GM18499 (cell line): ENCODE data around the gene STYK1.
"Not testable (repeated sequence)": the region's sequence is repeated elsewhere in the genome, so short reads cannot be mapped to it uniquely, and the experiment has no call there.

Experiments used
- ATAC-seq: cut with Tn5 transposase; IDR thresholded peaks from one replicate; pipeline ENCODE4 v1.9.1; 2021; ENCODE audit warnings: moderate number of reproducible peaks; ENCODE audit not compliant: insufficient read depth, unreplicated experiment

Gene STYK1

DNA sequence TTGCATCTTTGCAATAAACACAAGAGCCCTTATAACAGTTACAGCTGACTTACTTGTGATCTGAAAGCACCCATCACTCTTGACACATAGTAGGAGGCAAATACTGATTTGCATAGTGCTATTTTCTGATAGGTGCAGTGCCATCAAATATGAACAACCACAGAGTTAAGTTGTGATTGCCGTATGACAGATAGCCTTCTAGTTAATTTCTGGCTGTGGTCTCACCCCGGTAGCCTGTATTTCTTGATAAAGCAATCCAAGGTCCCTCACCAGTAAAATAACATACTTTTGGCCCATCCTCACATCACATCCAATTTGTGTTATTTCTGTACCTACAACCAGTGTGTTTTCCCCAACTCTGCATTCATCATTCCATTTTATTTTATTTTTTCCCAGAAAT, 23.3 kb upstream of the STYK1 start:
- ATAC-seq, result no peak

DNA sequence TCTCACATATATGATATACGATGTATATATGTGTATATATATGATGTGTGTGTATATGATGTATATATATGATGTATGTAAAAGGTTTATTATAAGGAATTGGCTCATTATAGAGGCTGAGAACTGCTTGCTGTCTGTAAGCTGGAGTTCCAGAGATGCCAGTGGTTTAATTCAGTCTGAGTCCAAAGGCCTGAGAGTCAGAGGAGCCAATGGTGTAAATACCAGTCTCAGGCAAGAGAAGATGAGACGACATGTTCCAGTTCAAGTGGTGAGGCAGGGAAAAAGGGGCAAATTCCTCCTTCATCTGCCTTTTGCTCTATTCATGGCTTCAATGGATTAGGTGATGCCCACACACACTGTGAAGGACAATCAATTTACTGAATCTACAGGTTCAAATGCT, 17.1 kb upstream of the STYK1 start:
- no peak for ATAC-seq

DNA sequence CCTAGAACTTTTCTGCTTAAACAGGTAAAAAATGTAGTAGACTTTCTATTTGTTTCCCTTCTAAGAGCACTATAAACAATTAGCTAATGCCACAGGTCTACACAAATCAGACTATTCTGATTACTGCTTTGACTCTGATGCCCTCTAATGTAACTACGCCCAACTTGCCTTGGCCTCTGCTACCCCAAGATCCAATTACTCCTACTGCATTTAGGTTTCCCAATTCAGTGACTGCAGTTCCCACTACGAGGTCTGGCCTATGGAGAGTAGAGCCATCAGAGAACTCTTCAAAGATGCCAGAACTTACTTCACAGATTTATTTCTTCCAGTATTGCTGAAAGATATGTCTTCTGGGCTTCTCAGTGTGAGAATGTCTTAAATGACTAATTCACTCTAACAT, 15.3 kb upstream of the STYK1 start:
- no peak for ATAC-seq

DNA sequence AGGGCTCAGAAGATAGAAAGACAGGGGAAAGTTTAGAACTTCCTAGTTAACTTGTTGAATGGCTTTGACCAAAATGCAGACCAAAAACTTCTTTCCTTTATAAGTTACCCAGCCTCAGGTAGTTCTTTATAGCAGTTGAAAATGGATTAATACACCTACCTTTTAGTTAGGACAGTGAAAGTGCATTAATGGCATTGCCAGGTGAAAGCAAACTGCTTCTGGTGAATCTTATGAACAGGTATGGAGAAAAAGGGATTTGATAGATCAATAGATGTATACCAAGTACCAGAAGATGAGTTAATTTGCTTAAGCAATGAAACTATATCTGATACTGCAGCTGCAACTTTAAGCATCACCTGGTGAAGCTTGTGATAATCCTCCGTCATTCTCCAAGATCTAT, 14.2 kb upstream of the STYK1 start:
- ATAC-seq, result no peak

DNA sequence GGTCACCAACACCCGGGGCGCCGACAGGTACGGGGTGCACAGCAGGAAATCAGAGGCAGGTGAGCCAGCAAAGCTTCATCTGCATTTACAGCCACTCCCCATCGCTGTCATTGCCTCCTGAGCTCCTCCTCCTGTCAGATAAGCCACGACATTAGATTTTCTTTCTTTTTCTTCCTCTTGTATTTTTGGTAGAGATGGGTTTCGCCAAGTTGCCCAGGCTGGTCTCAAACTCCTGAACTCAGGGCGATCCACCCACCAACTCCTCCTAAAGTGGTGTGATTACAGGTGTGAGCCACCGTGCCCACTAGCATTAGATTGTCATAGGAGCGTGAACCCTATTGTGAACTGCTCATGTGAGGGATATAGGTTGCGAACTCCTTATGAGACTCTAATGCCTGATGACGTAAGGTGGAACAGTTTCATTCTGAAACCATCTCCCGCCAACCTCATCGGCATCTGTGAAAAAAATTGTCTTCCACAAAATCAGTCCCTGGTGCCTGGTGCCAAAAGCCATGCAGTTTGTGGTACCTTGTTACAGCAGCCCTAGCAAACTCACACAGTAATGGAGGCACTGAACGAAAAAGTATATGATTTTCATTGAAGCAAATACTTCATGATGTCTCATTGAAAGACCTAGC, 1.5 kb downstream of the STYK1 start:
- ATAC-seq, result no peak

DNA sequence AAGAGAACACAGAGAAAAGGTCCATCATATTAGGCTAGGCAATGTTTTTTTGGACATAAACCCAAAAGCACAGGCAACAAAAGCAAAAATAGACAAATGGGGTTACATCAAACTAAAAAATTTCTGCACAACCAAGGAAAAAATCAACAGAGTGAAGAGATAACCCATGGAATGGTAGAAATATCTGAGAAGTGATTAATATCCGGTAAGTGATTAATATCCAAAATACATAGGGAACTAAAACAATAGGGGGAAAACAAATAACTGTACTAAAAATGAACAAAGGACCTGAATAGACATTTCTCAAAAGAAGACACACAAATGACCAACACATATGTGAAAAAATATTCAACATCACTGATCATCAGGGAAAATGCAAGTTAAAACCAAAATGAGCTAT, 4.3 kb downstream of the STYK1 start:
- no peak for ATAC-seq

DNA sequence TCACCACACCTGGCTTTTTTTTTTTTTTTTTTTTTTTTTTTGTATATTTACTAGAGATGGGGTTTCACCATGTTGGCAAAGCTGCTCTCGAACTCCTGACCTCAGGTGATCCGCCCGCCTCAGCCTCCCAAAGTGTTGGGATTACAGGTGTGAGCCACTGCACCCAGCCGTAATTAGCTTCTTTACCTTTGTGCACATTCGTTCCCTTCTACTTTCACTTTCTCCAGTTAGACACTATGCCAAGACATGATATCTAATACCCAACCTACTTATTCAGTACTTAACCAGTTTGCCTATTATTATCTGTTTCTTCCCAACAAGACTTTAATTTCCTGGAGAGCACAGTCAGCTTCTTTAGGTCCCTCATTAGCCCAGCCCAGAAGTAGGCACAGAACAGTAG, 5.3 kb downstream of the STYK1 start:
- no peak for ATAC-seq

DNA sequence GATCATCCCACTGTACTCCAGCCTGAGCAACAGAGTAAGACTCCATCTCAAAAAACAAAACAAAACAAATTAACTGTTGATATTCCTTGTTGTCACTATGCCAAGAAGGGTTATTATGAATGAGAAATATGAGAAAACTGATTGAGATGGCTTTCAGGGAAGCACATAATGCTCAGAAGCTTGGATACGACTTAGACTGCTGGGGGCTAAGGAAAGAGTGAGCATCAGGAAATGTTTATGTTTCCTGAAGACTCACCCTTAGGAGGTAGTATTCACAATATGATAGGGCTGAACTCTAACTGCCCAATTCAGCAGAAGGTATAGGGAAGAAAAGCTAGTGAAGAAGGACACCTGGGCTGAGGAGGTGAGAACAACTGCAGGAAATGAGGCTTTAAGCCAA, 6.3 kb downstream of the STYK1 start:
- ATAC-seq, result no peak

DNA sequence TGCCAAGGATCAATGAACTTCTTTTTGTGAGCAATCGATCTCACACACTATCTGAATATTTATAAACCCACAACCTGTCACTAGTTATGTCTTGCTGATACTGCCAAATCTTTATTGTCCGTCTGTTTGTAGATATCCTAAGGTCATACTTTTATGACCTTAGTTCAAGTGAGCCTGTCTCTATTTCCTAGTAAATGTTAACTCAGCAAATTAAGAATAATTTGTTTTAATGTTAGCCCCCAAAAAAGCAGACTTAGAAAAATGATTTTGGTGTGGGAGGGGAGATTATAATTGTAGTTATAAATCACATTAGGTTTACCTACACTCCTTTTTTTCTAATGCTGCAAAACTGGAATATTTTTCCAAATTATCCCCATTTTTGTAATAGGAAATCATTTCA, 9.4 kb downstream of the STYK1 start:
- ATAC-seq, result no peak

DNA sequence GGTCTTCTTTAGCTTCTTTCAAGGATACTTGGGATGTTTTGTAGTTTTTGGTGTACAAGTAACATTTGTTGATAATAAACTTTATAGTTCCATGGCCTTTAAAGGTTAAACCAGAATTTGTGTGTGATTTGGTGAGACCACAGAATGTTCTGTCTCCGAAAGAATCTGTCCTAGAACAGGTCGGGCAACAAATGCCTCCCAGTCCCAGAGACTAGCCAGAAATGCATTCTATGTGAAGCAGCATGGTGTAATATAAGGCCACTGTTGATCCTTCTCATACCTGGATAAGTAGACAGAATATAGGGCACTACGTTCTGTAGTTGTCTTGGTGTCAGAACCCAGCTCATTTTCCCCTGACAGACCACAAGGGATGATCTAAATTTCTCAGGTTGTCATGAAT, 10.0 kb downstream of the STYK1 start:
- no peak for ATAC-seq

DNA sequence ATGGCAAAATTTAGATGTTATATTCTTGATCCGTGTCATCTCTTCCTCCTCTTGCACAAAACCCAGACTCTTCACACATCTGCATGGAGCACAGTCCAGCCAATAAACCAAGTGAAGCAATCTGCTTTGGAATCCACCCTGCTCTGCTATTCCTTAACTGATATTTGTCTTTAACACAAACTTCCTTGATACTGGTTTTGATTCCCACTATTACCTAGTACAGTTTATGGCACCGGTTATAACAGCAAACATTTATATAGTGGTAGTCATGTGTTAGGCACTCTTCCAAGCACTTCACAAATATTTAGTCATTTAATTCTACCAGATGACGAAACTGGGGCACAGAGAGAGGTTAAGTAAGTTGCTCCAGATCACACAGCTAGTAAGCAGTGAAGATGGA, 12.5 kb downstream of the STYK1 start:
- no peak for ATAC-seq

DNA sequence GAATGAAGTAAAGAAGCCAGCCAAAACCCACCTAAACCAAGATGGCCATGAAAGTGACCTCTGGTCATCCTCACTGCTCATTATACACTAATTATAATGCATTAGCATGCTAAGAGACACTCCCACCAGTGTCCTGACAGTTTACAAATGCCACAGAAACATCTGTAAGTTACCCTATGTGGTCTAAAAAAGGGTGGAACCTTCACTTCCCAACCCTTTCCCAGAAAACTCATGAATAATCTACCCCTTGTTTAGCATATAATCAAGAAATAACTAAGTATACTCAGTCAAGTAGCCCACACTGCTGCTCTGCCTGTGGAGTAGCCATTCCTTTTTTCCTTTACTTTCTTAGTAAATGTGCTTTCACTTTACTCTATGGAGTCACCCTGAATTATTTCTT, 19.8 kb downstream of the STYK1 start:
- no peak for ATAC-seq

DNA sequence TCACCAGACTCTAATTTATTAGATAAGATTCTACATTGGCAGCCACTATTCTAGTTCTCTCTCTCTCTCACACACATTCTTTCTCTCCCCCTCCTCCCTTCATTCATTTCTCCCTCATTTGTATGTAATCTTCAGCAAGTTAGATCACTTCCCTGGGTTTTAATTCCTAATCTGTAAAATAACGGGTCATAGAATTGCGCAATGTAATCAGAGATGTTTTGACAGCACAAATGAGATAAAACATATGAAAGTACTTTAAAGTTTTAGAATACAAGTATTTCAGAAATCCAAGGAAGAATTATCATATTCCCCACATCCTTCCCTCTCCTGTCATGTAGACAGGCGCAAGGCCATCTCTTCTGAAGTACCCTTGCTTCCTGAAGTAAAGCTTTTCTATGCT, 21.7 kb downstream of the STYK1 start:
- no peak for ATAC-seq

DNA sequence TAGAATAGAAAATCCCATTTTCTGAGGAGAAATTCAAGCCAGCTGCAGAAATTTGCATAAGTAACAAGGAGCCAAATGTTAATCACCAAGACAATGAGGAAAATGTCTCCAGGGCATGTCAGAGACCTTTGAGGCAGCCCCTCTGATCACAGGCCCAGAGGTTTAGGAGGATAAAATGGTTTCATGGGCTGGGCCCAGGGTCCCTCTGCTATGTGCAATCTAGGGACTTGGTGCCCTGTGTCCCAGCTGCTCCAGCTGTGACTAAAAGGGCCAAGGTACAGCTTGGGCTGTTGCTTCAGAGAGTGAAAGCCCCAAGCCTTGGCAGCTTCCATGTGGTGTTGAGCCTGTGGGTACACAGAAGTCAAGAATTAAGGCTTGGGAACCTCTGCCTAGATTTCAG, 27.3 kb downstream of the STYK1 start:
- ATAC-seq, result not testable (repeated sequence)

DNA sequence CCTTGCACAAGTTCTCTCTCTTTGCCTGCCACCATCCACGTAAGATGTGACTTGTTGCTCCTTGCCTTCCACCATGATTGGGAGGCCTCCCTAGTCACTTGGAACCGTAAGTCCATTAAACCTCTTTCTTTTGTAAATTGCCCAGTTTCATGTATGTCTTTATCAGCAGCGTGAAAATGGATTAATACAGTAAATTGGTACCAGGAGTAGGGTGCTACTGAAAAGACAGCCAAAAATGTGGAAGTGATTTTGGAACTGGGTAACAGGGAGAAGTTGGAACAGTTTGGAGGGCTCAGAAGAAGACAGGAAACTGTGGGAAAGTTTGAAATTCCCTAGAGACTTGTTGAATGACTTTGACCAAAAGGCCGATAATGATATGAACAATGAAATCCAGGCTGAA, 27.9 kb downstream of the STYK1 start:
- ATAC-seq, result no peak

DNA sequence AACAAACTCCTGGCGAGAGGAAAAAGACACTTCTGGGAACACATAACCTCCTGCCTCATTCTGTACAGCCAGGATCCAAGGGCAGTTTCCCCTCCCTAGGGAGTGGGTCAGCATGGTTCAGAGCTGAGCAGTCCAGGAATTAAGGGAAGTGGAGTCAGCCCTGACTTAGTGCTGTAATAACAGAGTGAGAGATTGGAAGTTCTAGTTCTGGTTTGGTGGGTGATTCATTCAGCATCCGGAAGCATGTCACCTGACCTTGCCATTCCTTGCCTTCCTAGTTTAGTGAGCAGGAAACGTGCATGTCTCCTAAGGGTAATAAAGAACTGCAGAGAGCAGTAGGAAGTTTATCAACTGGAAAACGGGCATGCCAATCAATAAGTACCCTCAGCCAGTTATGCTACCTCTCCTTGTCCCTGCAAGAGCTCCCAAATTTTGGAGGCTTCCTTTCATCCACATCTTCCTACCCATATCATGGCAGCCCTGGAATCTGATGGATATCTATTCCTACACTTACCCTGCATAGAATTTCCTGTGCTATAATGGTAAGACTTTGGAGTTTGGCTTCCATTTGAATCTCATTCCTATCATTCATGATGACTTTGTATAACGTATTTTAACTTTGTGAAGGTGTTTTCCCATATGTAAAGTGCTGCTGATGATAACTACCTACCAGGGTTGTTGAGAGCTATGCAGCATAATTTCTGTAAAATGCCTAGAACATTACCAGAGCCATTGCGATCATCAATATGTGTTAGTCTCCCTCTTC, 31.9 kb downstream of the STYK1 start:
- no peak for ATAC-seq

DNA sequence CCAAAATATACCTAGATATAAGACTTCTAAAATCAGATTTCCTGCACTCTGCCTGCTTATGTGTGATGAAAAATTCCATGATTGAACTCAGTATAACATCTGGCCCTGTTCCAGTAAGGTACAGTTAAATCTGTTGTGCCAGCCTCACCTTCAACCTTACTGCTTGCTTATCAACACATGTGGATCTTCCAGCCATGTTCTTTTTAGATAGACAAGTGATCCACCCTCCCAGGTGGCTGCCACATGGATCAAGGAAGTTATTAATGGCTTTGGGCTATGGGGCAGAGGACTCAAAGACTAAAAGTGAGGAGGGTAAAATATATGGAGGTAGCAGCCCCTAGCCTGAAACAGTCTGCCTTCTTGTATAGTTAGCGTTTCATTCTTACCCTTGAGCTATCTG, 35.1 kb downstream of the STYK1 start:
- ATAC-seq, result no peak

DNA sequence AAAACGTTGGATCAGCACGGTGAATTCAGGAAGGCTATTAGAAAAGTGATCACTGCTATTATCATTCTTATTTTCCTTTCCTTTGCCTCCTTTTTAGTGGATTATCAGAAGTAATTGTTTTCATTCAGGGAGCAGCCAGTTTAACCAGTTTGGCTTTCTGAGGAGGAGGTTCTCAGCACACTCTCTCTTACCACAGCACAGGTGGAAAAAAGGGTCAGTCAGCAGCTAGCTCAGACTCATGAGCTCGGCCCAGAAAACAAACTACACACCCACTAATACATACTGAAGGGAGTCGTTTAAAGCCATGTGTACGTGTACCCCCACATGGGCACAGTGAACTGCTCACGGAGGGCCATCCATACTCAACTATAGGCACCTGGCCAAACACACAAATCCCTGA, 37.2 kb downstream of the STYK1 start:
- ATAC-seq, result no peak

DNA sequence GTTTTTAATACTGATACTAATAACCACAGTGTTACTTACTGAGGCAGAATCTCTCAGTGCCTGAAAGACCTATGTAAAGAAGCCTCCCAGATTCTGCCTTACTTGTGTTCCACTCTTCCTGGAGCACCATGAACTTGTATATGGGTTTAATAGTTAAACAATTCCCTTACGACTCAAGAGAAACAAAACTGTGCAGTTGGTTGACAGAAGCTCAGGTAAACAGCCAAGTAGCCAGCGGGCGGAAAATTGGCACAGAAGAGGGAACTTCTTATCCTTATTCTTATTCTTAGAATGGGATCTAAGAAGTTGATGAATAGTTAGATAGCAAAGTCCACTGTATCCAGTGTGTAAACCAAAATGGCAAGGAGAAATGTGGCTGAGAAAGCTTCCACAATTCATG, 37.7 kb downstream of the STYK1 start:
- ATAC-seq, result no peak

DNA sequence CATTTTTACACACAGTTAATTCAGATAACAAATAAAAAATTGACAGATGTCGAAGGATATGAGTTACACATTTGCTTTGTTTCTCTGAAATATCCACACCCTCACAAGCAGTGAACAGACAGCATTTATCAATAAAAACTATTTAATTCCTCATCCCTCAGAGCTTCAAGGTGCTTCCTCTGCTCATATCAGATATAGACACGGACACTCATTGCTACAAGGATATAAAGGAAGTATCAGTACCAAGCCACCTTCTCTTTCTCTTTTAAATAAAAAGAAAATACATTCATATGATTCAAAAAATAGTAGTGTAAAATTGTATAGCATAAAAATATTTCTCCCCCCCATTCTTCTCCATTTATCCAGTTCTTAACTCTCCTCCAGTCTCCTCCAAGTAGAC, 38.5 kb downstream of the STYK1 start:
- ATAC-seq, result no peak

DNA sequence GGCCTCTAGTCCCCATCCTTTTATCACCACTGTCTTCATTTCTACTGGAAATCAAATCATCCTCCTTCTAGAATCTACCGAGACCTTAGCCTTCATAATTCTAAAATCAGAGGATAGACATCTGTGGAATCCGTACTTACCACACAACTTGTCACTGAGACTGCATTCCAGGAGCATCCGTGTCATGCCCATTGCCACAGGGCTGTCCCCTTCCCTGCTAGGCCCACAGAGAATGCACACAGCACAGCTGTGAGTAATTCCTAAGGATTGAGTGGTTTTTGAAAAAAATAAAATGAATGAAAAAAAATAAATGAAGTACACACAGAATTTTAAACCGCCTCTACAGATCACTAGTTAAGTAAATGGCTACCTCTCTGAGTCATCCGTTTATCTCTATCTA, 39.4 kb downstream of the STYK1 start:
- no peak for ATAC-seq

DNA sequence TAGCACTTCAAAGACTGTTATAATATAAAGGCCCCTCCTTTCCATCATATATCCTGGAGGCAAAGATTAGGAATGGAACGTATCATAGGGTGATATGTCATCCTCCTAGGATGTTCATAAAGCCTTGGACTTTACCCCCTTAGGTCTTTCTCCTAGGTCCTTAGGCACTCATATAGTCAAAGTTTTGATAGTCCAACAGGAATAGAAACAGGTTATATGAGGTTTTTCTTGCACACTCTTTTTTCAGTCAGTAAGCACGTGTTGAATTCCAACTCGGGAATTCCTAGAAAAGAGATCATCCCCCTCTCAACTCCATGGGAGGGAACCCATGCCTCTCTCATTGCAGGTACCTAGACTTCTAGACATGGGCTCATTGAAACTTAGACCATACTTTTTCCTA, 40.3 kb downstream of the STYK1 start:
- no peak for ATAC-seq
